ENCODE results near the gene CDIPT. TPM values are rescaled to one million over a fixed set of nuclear protein-coding genes. Genes with fewer than 3 reads are reported as not detected.

The CDIPT gene
- total RNA-seq, 4 donors from 2014 or later = 35.5 to 71.8 (median 55.7) TPM

DNA sequence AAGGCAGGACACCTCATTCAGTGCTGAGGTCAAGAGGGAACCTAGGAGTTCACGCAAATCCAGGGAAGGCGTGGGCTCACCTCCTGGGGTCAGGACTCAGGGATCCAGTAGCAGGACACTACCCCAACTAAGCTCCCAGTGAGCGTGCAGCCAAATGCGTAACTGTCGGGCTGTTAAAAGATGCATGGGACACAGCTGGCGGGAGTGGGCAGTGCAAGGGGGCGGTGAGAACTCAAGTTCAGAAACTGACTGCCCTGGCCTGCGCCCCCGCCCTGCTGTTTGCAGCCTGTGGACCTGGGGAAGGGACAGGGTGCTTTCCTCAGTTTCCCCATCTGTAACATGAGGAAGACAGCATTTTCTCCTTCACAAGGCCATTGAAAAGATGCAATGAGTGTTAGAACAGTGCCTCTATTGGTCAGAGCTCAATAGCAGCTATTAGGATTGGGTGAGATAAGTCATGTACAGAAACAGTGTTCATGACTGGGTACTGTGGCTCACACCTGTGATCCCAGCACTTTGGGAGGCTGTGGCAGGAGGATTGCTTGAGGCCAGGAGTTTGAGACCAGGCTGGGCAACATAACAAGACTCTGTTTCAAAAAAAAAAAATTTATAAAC, 20.2 kb downstream of the CDIPT start:
- Histone ChIP-seq H3K4me1 (no peaks in the 10 kb centered on the region), H3K9me3 (no peaks in the 10 kb centered on the region), H3K27me3 (no peaks in the 10 kb centered on the region), H3K4me3 (no peak overlapping the region), H3K27ac (no peak overlapping the region), H3K36me3 (peaks cover 0 to 78% of the 10 kb centered on the region in 2 donors)
- ATAC-seq (no peak), DNase-seq (no peak)
- TF ChIP-seq CTCF (IDR thresholded peaks at IDR 0.05 in 4 of 5, conservative IDR thresholded peaks at IDR 0.05 in 1 of 5) (no peak), POLR2A (IDR thresholded peaks at IDR 0.05) (no peak)
- intact Hi-C loops (cut with DNase I; ENCODE audit: low total_unique reads) = no loop called here
- in situ Hi-C loops (cut with MboI; ENCODE audit: low sequenced_read_pairs in 4 of 4) = loop anchor here in 2 of 4 donors (10.0 kb wide), 1 partner anchor 148 kb away; no protein-coding TSS in a partner anchor

DNA sequence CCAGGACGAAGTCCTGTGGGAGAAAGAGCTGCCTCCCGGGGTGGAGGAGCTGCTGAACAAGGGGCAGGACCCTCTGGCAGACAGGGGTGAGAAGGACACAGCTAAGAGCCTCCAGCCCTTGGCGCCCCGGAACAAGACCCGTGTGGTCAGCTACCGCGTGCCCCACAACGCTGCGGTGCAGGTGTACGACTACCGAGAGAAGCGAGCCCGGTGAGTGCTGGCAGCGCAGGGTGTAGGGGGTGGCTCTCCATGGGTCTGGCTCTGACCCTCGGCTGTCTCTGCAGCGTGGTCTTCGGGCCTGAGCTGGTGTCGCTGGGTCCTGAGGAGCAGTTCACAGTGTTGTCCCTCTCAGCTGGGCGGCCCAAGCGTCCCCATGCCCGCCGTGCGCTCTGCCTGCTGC, 21.4 kb downstream of the CDIPT start:
- Histone ChIP-seq H3K27ac (no peak overlapping the region), H3K9me3 (no peaks in the 10 kb centered on the region), H3K36me3 (peaks cover 0 to 78% of the 10 kb centered on the region in 2 donors), H3K4me1 (no peaks in the 10 kb centered on the region), H3K27me3 (no peaks in the 10 kb centered on the region), H3K4me3 (no peak overlapping the region)
- TF ChIP-seq POLR2A (IDR thresholded peaks at IDR 0.05) = no peak
- intact Hi-C loops (cut with DNase I; ENCODE audit: low total_unique reads) (no loop called here), in situ Hi-C loops (cut with MboI; ENCODE audit: low sequenced_read_pairs in 4 of 4) (loop anchor here in 2 of 4 donors (10.0 kb wide), 1 partner anchor 147 kb away; no protein-coding TSS in a partner anchor)
- ATAC-seq (no peak), DNase-seq (no peak)

DNA sequence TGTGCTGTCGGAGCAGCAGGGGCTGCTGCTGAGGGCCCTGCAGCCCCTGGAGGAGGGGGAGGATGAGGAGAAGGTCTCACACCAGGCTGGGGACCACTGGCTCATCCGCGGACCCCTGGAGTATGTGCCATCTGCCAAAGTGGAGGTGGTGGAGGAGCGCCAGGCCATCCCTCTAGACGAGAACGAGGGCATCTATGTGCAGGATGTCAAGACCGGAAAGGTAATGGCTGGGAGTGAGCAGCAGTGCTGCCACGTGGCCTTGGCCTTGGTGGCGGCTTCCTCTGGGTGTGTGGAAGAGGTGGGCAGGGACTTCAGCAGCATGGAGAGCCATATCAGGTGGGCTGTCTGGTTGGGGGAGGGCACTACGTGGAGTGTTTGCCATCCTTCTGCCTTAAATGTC, 22.8 kb downstream of the CDIPT start:
- in situ Hi-C loops (cut with MboI; ENCODE audit: low sequenced_read_pairs in 4 of 4) (loop anchor here in 2 of 4 donors (10.0 kb wide), 1 partner anchor 145 kb away; no protein-coding TSS in a partner anchor), intact Hi-C loops (cut with DNase I; ENCODE audit: low total_unique reads) (no loop called here)
- Histone ChIP-seq H3K4me3 (no peak overlapping the region), H3K27me3 (no peaks in the 10 kb centered on the region), H3K9me3 (no peaks in the 10 kb centered on the region), H3K27ac (no peak overlapping the region), H3K4me1 (no peaks in the 10 kb centered on the region), H3K36me3 (peaks cover 0 to 75% of the 10 kb centered on the region in 2 donors)
- ATAC-seq (no peak), DNase-seq (no peak)
- TF ChIP-seq CTCF (IDR thresholded peaks at IDR 0.05 in 4 of 5, conservative IDR thresholded peaks at IDR 0.05 in 1 of 5) (no peak), POLR2A (IDR thresholded peaks at IDR 0.05) (no peak)

GRCh38 chr16:29839822-29840221, 23.2 kb downstream of the CDIPT start:
- DNase-seq = no peak
- no peak for ATAC-seq
- TF ChIP-seq POLR2A (IDR thresholded peaks at IDR 0.05) = no peak
- no peak for TF ChIP-seq CTCF (IDR thresholded peaks at IDR 0.05 in 4 of 5, conservative IDR thresholded peaks at IDR 0.05 in 1 of 5)
- in situ Hi-C loops (cut with MboI; ENCODE audit: low sequenced_read_pairs in 4 of 4) (loop anchor here in 2 of 4 donors (10.0 kb wide), 1 partner anchor 145 kb away; no protein-coding TSS in a partner anchor), intact Hi-C loops (cut with DNase I; ENCODE audit: low total_unique reads) (no loop called here)
- no peaks in the 10 kb centered on the region for H3K9me3 ChIP-seq
- H3K36me3 ChIP-seq = peaks cover 0 to 75% of the 10 kb centered on the region in 2 donors
- no peaks in the 10 kb centered on the region for H3K27me3 ChIP-seq
- no peaks in the 10 kb centered on the region for H3K4me1 ChIP-seq
- H3K4me3 ChIP-seq = no peak overlapping the region
- H3K27ac ChIP-seq = no peak overlapping the region

DNA sequence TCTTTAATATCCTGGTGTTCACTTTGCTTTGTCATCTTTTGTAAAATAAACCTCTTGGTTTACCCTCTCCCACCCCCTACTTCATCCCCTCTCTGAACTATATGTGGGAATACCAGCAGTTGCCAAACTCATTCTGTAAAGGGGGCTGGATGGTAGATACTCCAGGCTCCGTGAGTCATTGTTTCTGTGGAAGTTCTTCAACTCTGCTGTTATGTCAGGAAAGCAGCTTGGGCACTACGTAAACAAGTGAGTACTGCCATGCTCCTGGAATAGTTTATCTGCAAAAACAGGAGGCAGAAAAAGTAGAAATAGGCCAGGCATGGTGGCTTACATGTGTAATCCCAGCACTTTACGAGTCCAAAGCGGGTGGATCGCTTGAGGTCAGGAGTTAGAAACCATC, 25.2 kb downstream of the CDIPT start:
- ATAC-seq (no peak), DNase-seq (no peak)
- H3K9me3 ChIP-seq = no peaks in the 10 kb centered on the region
- no peaks in the 10 kb centered on the region for H3K4me1 ChIP-seq
- no peak for TF ChIP-seq POLR2A (IDR thresholded peaks at IDR 0.05)
- no peak for TF ChIP-seq CTCF (IDR thresholded peaks at IDR 0.05 in 4 of 5, conservative IDR thresholded peaks at IDR 0.05 in 1 of 5)
- intact Hi-C loops (cut with DNase I; ENCODE audit: low total_unique reads) (no loop called here), in situ Hi-C loops (cut with MboI; ENCODE audit: low sequenced_read_pairs in 4 of 4) (no loop called here)
- H3K27me3 ChIP-seq = no peaks in the 10 kb centered on the region
- no peak overlapping the region for H3K4me3 ChIP-seq
- H3K36me3 ChIP-seq = peaks cover 0 to 77% of the 10 kb centered on the region in 2 donors
- H3K27ac ChIP-seq = no peak overlapping the region

All from gastrocnemius medialis (tissue), 4 donors.